HepG2 (cell line): ENCODE measurements around the gene FRMD8. TPM values are rescaled to one million over a fixed set of nuclear protein-coding genes. Genes with fewer than 3 reads are reported as not detected.
A peak's percentile ranks its signal among the peaks of the same experiment; 100 is the strongest.

Experiments
- RBM22 ChIP-seq: fragments of 200-400 bp; formaldehyde crosslinking; optimal IDR thresholded peaks from 2 replicates; pipeline ENCODE3; 2017; ENCODE audit warnings: mild to moderate bottlenecking, low read length, moderate library complexity
- ZBTB7B ChIP-seq: sonication (generic); formaldehyde crosslinking; IDR thresholded peaks from 2 replicates; pipeline ENCODE4 v1.4.0; 2020; ENCODE audit warnings: missing genetic modification reagents
- ZFP90 ChIP-seq: sonication (generic); formaldehyde crosslinking; IDR thresholded peaks from 2 replicates; pipeline ENCODE4 v1.8.0; 2022; ENCODE audit warnings: missing genetic modification reagents, mild to moderate bottlenecking, inconsistent platforms, borderline replicate concordance
- ZNF501 ChIP-seq: sonication (generic); formaldehyde crosslinking; IDR thresholded peaks from 2 replicates; pipeline ENCODE4 v1.5.1; 2020; ENCODE audit warnings: mild to moderate bottlenecking, moderate library complexity, missing genetic modification reagents
- ZNF549 ChIP-seq: sonication (generic); formaldehyde crosslinking; IDR thresholded peaks from 2 replicates; pipeline ENCODE4 v1.5.0; 2020; ENCODE audit warnings: missing genetic modification reagents
- ZNF660 ChIP-seq: sonication (generic); formaldehyde crosslinking; IDR thresholded peaks from 2 replicates; pipeline ENCODE4 v1.5.1; 2020; ENCODE audit warnings: mild to moderate bottlenecking, low read depth, missing genetic modification reagents, borderline replicate concordance
- polyA plus RNA-seq, 8 experiments: library from polyadenylated mRNA; depleted of rRNA in 3 of 8; stranded (reverse) in 7 of 8; unstranded in 1 of 8; fragments of >200 nt; fragmentation: Illumina TruSeq in 4 of 8; extraction: Trizol in 4 of 8; gene quantifications; 2 replicates each; pipeline versions ENCODE4 v1.2.1 to v1.2.3, GENCODE V29; 2011 to 2016; ENCODE audit warnings: low read depth in 4 of 8, missing spikeins in 1 of 8, mixed read lengths in 1 of 8; ENCODE audit not compliant: insufficient read depth in 1 of 8
- total RNA-seq, 5 experiments: library from RNA; depleted of rRNA; stranded (reverse); fragments of >200 nt; fragmentation: Illumina TruSeq; extraction: Trizol; gene quantifications; 2 replicates each; pipeline ENCODE4 v1.2.3, GENCODE V29; 2016; ENCODE audit warnings: low read depth in 1 of 5
- TF ChIP-seq, protein P1 (sequence below): sonication (generic); formaldehyde crosslinking; IDR thresholded peaks from 2 replicates; pipeline ENCODE4 v1.9.0; 2022; ENCODE audit warnings: missing genetic modification reagents, mild to moderate bottlenecking, borderline replicate concordance
- TF ChIP-seq, protein P2 (sequence below): sonication (generic); formaldehyde crosslinking; IDR thresholded peaks from 2 replicates; pipeline ENCODE4 v1.4.0; 2020; ENCODE audit warnings: mild to moderate bottlenecking, low read depth, missing genetic modification reagents
- TF ChIP-seq, protein P3 (sequence below): sonication (generic); formaldehyde crosslinking; IDR thresholded peaks from 2 replicates; pipeline ENCODE4 v1.4.0; 2020; ENCODE audit warnings: missing genetic modification reagents
- TF ChIP-seq, protein P4 (sequence below): sonication (generic); IDR thresholded peaks from 2 replicates; pipeline ENCODE4 v1.6.1; 2016; ENCODE audit warnings: low read depth, borderline replicate concordance
- TF ChIP-seq, protein P5 (sequence below): sonication (generic); formaldehyde crosslinking; IDR thresholded peaks from 2 replicates; pipeline ENCODE4 v1.8.1; 2023; ENCODE audit warnings: mild to moderate bottlenecking, missing genetic modification reagents

Gene FRMD8
- total and polyA plus RNA-seq, 2 of the 13 experiments (the other 11 are each of a cell fraction or from before 2014, with no cell fraction given), result 5.8 to 20.6 TPM

DNA sequence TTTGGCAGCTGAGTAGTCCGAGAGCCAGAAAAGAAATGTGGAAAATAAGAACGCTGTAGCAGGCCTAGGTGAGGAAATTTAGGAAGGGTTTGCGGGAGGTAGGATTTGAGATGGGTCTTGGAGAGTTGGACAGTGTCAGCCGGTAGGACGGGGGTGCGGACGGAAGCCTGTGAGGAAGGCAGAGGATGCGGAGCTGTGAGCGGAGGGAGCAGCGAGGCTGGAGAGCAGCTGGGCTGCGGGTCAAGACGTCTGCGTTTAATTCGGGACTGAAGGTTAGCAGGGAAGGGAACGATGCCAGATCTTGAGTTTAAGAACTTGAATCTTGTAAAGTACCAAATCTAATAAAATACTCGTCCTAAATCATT lies 32.6 kb upstream of the FRMD8 start (continued):
- TF ChIP-seq, protein P1, sequence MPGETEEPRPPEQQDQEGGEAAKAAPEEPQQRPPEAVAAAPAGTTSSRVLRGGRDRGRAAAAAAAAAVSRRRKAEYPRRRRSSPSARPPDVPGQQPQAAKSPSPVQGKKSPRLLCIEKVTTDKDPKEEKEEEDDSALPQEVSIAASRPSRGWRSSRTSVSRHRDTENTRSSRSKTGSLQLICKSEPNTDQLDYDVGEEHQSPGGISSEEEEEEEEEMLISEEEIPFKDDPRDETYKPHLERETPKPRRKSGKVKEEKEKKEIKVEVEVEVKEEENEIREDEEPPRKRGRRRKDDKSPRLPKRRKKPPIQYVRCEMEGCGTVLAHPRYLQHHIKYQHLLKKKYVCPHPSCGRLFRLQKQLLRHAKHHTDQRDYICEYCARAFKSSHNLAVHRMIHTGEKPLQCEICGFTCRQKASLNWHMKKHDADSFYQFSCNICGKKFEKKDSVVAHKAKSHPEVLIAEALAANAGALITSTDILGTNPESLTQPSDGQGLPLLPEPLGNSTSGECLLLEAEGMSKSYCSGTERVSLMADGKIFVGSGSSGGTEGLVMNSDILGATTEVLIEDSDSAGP (CRISPR knock-in tag), result peak; percentile 30; the same call in 1 of the 2 replicates
- TF ChIP-seq, protein P2, sequence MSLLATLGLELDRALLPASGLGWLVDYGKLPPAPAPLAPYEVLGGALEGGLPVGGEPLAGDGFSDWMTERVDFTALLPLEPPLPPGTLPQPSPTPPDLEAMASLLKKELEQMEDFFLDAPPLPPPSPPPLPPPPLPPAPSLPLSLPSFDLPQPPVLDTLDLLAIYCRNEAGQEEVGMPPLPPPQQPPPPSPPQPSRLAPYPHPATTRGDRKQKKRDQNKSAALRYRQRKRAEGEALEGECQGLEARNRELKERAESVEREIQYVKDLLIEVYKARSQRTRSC (CRISPR knock-in tag), result no peak
- TF ChIP-seq, protein P3, sequence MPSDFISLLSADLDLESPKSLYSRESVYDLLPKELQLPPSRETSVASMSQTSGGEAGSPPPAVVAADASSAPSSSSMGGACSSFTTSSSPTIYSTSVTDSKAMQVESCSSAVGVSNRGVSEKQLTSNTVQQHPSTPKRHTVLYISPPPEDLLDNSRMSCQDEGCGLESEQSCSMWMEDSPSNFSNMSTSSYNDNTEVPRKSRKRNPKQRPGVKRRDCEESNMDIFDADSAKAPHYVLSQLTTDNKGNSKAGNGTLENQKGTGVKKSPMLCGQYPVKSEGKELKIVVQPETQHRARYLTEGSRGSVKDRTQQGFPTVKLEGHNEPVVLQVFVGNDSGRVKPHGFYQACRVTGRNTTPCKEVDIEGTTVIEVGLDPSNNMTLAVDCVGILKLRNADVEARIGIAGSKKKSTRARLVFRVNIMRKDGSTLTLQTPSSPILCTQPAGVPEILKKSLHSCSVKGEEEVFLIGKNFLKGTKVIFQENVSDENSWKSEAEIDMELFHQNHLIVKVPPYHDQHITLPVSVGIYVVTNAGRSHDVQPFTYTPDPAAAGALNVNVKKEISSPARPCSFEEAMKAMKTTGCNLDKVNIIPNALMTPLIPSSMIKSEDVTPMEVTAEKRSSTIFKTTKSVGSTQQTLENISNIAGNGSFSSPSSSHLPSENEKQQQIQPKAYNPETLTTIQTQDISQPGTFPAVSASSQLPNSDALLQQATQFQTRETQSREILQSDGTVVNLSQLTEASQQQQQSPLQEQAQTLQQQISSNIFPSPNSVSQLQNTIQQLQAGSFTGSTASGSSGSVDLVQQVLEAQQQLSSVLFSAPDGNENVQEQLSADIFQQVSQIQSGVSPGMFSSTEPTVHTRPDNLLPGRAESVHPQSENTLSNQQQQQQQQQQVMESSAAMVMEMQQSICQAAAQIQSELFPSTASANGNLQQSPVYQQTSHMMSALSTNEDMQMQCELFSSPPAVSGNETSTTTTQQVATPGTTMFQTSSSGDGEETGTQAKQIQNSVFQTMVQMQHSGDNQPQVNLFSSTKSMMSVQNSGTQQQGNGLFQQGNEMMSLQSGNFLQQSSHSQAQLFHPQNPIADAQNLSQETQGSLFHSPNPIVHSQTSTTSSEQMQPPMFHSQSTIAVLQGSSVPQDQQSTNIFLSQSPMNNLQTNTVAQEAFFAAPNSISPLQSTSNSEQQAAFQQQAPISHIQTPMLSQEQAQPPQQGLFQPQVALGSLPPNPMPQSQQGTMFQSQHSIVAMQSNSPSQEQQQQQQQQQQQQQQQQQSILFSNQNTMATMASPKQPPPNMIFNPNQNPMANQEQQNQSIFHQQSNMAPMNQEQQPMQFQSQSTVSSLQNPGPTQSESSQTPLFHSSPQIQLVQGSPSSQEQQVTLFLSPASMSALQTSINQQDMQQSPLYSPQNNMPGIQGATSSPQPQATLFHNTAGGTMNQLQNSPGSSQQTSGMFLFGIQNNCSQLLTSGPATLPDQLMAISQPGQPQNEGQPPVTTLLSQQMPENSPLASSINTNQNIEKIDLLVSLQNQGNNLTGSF, result 0 out of 2 replicates have a peak, but pooled peaks have one; percentile 55
- TF ChIP-seq ZNF501 (CRISPR knock-in tag), result peak; percentile 13; the same call in 1 of the 2 replicates
- TF ChIP-seq, protein P4, sequence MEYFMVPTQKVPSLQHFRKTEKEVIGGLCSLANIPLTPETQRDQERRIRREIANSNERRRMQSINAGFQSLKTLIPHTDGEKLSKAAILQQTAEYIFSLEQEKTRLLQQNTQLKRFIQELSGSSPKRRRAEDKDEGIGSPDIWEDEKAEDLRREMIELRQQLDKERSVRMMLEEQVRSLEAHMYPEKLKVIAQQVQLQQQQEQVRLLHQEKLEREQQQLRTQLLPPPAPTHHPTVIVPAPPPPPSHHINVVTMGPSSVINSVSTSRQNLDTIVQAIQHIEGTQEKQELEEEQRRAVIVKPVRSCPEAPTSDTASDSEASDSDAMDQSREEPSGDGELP, result no peak
- peak; percentile 36 for TF ChIP-seq RBM22
- no peak for TF ChIP-seq ZFP90 (CRISPR knock-in tag)
- no peak for TF ChIP-seq ZNF660 (CRISPR knock-in tag)
- TF ChIP-seq ZNF549 (CRISPR knock-in tag), result no peak
- TF ChIP-seq ZBTB7B (CRISPR knock-in tag), result 0 out of 2 replicates have a peak, but pooled peaks have one; percentile 1
- TF ChIP-seq, protein P5, sequence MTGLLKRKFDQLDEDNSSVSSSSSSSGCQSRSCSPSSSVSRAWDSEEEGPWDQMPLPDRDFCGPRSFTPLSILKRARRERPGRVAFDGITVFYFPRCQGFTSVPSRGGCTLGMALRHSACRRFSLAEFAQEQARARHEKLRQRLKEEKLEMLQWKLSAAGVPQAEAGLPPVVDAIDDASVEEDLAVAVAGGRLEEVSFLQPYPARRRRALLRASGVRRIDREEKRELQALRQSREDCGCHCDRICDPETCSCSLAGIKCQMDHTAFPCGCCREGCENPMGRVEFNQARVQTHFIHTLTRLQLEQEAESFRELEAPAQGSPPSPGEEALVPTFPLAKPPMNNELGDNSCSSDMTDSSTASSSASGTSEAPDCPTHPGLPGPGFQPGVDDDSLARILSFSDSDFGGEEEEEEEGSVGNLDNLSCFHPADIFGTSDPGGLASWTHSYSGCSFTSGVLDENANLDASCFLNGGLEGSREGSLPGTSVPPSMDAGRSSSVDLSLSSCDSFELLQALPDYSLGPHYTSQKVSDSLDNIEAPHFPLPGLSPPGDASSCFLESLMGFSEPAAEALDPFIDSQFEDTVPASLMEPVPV, result 0 out of 2 replicates have a peak, but pooled peaks have one; percentile 16
